ENCODE data around the gene CRLF1. TPM values are rescaled to one million over a fixed set of nuclear protein-coding genes. Genes with fewer than 3 reads are reported as not detected.

CRLF1 gene
- total RNA-seq, 2 donors from 2014 or later: not detected

GRCh38 chr19:18558202-18558555 is 48.4 kb downstream of the CRLF1 start:
- Mint-ChIP-seq H3K9me3 (no peaks in the 10 kb centered on the region), H3K27ac (peak overlapping the region; percentile 93 to 96), H3K36me3 (peaks cover 9 to 16% of the 10 kb centered on the region in 2 donors)
- ATAC-seq (no peak), DNase-seq (ENCODE audit: low spot score in 2 of 2) (no peak)

- ATAC-seq: peak; percentile 98 to 100
- peaks cover 9 to 12% of the 10 kb centered on the region in 2 donors for H3K36me3 Mint-ChIP-seq
Measured at GRCh38 chr19:18557411-18558201, 49.0 kb downstream of the CRLF1 start, which contains the start of gene KXD1. KXD1 (plus strand) TSS chr19:18557870; CDS start chr19:18562057, 4,187 bp downstream.

GRCh38 chr19:18551631-18552030 is 55.0 kb downstream of the CRLF1 start:
- ATAC-seq (no peak), DNase-seq (ENCODE audit: low spot score in 2 of 2) (no peak)
- no peaks in the 10 kb centered on the region for H3K9me3 Mint-ChIP-seq
- no peaks in the 10 kb centered on the region for H3K36me3 Mint-ChIP-seq
- H3K27ac Mint-ChIP-seq: no peak overlapping the region

More at GRCh38 chr19:18557411-18558201, 49.0 kb downstream of the CRLF1 start, which contains the start of gene KXD1:
- H3K27ac Mint-ChIP-seq: peak within 1 kb of the TSS; percentile 93 to 96
- peak; percentile 95 to 99 for DNase-seq (ENCODE audit: low spot score in 2 of 2)
- no peaks in the 10 kb centered on the region for H3K9me3 Mint-ChIP-seq

- H3K36me3 Mint-ChIP-seq: peaks cover 8 to 17% of the 10 kb centered on the region in 2 donors
- no peaks in the 10 kb centered on the region for H3K9me3 Mint-ChIP-seq
- DNase-seq (ENCODE audit: low spot score in 2 of 2): peak; percentile 72 to 88
- peak overlapping the region; percentile 95 to 97 for H3K27ac Mint-ChIP-seq
- ATAC-seq: peak; percentile 84 to 87
Measured at GRCh38 chr19:18543814-18544475, 62.7 kb downstream of the CRLF1 start.

Other genes starting within 250 kb of the CRLF1 start
- gene GDF15, start 220.6 kb downstream of the CRLF1 start, total RNA-seq: 1 to 10 TPM in 1 of 2 donors, under 1 TPM in 1; 0.29 to 1.4 TPM
- gene LRRC25, start 209.2 kb downstream of the CRLF1 start, total RNA-seq: not detected
- gene SSBP4, start 187.4 kb downstream of the CRLF1 start, total RNA-seq: 100 to 1,000 TPM in 1 of 2 donors, 10 to 100 TPM in 1; 31.7 to 102 TPM
- 10 to 100 TPM; 19.7 to 30.8 TPM for gene ISYNA1, start 168.7 kb downstream of the CRLF1 start, total RNA-seq
- 10 to 100 TPM; 18.8 to 23.0 TPM for gene ELL, start 84.7 kb downstream of the CRLF1 start, total RNA-seq
- gene FKBP8, start 63.2 kb downstream of the CRLF1 start, total RNA-seq: 100 to 1,000 TPM; 153 to 236 TPM
- 100 to 1,000 TPM in 1 of 2 donors, 10 to 100 TPM in 1; 75.8 to 122 TPM for gene KXD1, start 48.9 kb downstream of the CRLF1 start, total RNA-seq
- 1,000 to 10,000 TPM; 1,677 to 1,782 TPM for gene UBA52, start 34.9 kb downstream of the CRLF1 start, total RNA-seq
- gene REX1BD, start 18.0 kb downstream of the CRLF1 start, total RNA-seq: 10 to 100 TPM; 25.2 to 64.0 TPM
- under 1 TPM in 1 of 2 donors, not detected in 1; 0.64 TPM for gene TMEM59L, start 6.1 kb upstream of the CRLF1 start, total RNA-seq
- 10 to 100 TPM in 1 of 2 donors, 1 to 10 TPM in 1; 9.2 to 13.5 TPM for gene KLHL26, start 30.2 kb upstream of the CRLF1 start, total RNA-seq
- 1 to 10 TPM; 5.6 to 7.1 TPM for gene CRTC1, start 76.9 kb upstream of the CRLF1 start, total RNA-seq
- not detected for gene COMP, start 184.5 kb upstream of the CRLF1 start, total RNA-seq
- 100 to 1,000 TPM in 1 of 2 donors, 10 to 100 TPM in 1; 81.6 to 109 TPM for gene UPF1, start 225.2 kb upstream of the CRLF1 start, total RNA-seq

Data from activated naive CD4-positive, alpha-beta T cell treated with anti-CD3 and anti-CD28 coated beads, Interleukin-2, amount 50 U/mL, for 72 hours (primary cell).